GM21529 (cell line): ENCODE data around the gene LGI2.
"Not testable (repeated sequence)": the region's sequence is repeated elsewhere in the genome, so short reads cannot be mapped to it uniquely, and the experiment has no call there.

ENCODE experiments used
- ATAC-seq: cut with Tn5 transposase; IDR thresholded peaks from one replicate; pipeline ENCODE4 v1.9.1; 2021; ENCODE audit not compliant: unreplicated experiment

The LGI2 gene, protein sequence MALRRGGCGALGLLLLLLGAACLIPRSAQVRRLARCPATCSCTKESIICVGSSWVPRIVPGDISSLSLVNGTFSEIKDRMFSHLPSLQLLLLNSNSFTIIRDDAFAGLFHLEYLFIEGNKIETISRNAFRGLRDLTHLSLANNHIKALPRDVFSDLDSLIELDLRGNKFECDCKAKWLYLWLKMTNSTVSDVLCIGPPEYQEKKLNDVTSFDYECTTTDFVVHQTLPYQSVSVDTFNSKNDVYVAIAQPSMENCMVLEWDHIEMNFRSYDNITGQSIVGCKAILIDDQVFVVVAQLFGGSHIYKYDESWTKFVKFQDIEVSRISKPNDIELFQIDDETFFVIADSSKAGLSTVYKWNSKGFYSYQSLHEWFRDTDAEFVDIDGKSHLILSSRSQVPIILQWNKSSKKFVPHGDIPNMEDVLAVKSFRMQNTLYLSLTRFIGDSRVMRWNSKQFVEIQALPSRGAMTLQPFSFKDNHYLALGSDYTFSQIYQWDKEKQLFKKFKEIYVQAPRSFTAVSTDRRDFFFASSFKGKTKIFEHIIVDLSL

DNA sequence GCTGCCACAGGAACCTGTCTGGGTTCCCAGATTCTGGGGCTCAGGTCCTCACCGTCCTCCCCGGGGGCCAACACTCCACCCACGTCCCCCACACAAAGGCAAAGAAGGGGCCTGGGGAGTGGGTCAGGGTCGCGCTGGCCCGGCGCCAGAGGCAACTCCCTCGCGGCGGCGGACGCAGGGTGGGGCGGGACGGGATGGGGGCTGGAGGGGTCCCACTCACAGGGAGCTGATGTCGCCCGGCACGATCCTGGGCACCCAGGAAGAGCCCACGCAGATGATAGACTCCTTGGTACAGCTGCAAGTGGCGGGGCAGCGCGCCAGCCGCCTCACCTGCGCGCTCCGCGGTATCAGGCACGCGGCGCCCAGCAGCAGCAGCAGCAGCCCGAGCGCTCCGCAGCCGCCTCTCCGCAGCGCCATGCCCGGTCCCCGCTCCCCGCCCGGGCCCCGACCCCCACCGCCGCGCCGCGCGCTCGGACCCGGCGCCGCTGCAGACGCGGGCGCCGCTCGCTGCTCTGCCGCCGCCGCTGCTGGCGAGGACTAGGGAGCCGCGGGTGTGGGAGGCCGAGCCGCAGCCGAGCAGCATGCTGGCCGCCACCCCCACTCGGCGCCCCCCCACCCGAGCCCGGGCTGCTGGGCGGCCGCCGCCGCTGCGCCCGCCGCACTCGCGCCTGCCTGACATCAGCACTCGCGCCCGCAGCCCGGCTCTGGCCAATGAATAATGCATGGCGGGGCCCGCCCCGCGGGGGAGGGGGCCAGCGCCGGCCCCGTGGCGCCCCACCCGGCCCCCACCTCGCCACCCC is at the start of gene LGI2:
Gene LGI2 (minus strand): TSS at position 670 of the 800 bp plus-strand sequence. CDS start 253 bp downstream, at position 417.
- no peak for ATAC-seq

DNA sequence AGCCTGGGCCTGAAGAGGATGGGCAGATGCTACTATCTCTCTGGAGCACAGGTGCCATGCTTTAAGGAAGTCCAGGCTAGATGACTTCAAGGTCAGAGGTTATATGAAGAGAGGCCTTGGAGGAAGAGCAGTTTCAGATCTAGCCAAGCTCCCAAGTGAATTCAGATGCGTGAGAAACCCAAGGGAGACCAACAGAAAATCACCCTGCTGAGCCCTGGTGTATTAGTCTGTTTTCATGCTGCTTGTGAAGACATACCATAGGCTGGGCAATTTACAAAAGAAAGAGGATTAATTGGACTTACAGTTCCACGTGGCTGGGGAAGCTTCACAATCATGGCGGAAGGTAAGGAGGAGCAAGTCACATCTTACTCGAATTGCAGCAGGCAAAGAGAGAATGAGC is 47.8 kb upstream of the LGI2 start:
- ATAC-seq = no peak

DNA sequence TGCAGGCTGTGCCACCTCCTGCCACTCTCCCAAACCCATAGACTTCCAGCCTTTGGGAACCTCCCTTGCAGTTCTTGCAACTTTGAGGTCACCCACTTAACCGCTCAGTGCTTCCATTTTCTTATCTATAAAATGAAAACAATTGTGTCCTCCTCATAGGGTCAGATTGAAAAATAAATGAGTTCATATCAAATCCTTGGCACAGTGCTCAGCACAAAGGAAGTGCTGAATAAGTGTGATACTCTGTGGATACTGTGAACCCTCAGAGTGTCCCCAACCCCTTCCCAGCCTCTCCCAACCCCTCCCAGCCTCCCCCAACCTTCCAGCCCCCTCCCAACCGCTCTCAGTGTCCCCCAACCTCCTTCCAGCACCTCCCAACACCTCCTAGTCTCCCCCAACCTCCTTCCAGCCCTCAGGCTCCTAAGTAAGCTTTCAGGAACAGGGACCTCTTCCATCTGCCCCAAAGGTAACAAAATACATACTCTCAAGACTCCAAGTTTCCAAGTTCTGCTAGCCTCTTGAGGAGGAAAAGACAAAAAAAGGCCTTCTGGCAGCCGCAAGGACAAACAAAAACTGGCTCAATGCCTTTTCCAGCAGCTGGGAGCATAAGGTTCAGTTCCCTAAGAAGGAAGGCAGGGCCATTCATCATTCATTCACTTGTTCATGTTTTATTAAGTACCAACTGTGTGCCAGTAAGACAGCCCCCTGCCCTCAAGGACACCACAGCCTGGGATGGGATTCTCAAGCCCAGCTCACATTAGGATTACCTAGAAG is 46.1 kb upstream of the LGI2 start:
- ATAC-seq = no peak

DNA sequence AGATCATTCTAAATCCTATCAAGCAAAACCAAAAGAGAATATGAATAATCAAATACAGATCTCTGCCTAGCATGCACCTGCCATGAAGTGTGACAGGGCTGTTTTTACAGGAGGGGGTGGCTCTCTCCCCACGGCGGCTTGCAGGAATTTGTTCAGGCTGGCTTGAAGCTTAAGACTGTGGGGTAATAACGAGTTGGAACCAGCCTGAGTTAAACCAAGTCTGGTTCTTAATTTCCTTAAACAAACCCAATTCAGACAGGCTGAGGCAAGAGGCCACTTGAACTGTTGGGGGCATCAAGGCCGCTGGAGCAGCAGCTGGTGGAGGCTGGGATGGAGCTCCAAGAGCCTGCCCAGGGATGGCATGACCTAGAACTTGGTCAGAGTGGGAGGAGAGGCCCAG is 45.1 kb upstream of the LGI2 start:
- ATAC-seq = no peak

DNA sequence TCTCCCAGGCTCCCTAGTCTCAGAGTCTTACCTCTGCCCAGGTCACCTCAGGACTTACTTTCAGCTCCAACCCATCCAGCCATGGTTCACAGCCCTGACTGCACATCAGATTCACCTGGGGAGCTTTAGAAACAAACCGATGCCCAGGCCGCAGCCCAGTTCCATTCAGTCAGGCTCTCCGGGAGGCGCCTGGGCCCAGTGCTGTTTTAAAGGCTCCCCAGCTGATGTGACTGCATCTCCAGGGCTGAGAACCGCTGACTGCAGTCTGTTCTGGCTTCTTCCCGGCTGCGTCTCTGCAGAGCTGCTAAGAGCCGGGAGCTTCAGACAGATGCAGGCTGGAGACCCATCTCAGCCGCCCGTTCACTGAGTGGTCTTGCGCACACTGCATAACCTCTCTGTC is 44.4 kb upstream of the LGI2 start:
- no peak for ATAC-seq

DNA sequence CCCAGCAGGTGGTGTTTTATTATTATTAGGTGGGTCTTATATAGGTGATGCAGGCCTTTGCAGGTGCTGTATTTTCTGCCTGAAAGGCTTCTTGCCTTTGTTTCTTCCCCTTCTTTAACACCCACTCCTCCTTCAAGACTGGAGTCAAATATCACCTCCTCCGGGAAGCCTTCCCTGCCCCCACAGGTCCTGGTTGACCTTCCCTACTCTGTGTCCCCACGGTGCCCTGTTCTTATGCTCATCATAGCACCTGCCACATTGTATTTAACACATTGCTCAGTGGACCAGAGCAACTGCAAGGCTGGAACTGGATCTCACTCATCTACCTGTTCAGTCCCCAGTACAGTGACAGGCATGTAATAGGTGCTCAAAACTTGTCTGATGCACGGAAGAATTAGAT is 39.8 kb upstream of the LGI2 start:
- no peak for ATAC-seq

DNA sequence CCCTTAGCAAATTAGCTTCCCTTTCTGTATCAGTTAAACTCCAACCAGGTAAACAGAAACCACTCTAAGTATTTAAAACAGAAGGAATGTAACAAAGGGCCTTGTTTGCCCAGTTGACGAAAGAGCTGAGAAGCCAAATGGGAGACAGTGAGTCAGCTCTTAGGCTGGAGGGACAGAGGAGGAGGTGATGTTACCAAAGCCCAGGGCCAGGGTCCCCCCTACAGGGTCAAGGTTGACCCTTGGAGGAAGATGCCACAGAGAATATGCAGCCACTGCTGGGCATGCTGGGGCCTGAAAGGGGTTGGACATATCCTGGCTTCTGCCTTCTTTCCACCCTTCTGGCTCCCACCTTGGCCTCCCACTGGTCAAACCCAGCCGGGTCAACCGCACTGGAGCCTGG is 38.3 kb upstream of the LGI2 start:
- no peak for ATAC-seq

DNA sequence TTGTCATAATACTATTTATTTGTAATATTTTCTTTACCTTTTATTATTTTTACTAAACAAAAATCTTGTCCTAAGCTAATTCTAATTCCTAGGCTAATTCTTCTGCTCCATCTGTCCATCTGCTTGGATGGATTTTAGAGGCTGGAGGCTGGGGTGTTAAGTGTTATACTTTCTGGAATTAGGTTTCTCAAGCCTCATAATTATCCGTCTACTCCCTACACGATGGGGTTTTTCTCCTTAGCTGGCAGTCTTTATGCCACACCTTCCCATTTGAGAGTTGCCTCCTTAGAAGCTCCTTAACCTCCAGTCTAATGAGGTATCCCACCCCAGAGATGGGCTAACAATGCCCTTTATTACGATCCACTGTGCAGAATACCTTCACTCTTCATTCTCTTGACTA is 37.6 kb upstream of the LGI2 start:
- ATAC-seq = no peak

DNA sequence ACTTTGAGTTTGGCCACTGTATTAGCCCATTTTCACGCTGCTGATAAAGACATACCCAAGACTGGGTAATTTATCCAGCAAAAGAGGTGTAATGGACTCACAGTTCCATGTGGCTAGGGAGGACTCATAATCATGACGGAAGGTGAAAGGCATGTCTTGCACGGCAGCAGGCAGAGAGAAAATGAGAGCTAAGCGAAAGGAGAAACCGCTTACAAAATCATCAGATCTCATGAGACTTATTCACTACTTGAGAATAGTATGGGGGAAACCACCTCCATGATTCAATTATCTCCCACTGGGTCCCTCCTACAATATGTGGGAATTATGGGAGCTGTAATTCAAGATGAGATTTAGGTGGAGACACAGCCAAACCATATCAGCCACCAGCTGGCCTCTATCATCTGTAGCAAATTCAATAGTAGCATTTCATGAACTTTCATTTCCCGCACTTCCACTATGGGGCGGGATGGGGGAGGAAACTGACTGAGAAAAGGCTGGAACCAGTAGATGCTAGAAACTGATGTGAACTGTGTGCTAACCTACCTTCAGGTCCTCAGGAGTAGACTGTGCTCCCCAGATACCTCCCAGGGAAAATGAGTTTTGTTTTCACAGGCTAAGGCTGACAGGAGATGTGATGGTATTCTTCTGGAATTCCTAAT is 35.3 kb upstream of the LGI2 start:
- no peak for ATAC-seq

DNA sequence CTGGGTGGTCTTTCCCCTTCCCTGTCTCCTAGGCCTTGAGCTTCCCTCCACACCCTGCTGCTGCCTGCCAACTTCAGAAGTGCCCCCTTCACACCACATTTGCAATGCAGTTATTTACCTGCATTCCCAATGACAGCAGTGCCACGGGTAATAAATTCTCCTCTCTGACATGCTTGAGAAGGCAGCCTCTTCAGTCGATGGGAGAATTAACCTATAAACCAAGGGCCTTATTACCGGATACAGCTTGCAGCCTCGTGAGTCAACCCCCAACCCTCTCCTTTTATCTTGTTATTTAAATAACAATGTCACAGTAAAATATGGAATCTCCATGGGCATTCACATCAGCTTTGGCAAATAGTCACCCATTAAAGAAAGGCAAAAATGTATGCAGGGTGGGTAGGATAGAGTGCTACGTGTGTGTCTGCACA is 34.7 kb upstream of the LGI2 start:
- ATAC-seq = no peak

DNA sequence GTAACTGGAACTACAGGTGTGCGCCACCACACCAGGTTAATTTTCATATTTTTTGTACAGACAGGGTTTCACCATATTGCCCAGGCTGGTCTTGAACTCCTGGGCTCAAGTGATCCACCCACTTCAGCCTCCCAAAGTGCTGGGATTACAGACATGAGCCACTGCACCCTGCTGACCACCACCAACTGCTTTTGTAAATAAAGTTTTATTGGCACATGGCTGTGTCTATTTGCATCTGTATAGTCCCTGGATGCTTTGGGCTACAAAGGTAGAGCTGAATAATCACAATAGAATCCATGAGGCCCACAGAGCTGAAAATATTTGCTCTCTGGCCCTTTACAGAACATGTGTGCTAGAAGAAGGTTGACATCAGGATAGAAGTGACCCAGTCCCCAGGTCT is 33.7 kb upstream of the LGI2 start:
- not testable (repeated sequence) for ATAC-seq

DNA sequence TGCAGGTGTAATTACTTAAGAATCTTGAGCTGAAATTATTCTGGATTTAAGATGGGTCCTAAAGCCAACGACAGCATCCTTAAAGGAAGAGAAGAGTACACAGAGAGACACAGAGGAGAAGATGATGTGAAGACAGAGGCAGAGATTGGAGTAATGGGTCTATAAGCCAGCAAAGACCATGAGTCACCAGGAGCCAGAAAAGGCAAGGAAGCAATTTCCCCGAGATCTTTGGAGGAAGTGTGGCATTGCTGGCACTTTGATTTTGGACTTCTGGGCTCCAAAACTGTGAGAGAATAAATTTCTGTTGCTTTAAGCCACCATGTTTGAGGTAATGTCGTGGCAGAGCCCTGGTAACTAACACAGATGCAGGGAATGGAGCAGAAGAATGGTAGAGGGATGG is 32.4 kb upstream of the LGI2 start:
- ATAC-seq = no peak

DNA sequence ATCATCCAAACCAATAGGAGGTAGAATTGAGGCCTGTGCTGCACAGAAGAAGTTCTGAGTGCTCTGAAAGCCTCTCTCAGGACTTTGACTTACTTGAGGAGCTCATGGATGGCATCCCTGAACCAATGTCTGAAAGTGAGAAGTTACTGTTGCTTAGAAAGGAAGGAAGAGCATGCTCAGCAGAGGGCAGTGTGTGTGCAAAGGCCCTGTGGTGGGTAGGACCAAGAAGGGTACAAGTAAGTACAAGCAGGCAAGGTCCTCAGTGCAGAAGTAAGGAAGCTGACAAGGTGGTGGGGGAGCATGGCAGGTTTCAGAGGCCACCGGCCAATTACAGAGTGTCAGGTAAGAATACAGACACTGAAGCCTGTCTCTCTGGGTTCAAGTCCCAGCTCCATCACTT is 31.4 kb upstream of the LGI2 start:
- ATAC-seq = no peak

DNA sequence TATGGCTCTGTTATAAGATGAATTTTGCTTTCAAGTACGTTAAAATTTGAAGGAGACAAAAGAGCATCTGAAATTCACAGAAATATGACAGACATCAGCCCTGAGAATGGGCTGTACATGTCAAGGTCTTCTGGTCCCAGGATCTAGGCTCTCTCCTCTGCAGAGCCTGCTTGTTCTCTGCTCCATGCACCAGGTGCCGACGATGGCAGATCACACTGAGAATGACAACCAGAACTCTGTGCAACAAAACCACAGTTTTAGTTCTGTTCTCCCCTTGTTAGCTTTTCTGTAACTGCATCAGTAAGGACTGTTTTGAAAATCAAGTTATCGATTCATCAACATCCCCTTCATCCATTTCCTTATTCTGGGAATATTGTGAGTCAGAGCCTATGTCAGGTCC is 30.9 kb upstream of the LGI2 start:
- no peak for ATAC-seq

DNA sequence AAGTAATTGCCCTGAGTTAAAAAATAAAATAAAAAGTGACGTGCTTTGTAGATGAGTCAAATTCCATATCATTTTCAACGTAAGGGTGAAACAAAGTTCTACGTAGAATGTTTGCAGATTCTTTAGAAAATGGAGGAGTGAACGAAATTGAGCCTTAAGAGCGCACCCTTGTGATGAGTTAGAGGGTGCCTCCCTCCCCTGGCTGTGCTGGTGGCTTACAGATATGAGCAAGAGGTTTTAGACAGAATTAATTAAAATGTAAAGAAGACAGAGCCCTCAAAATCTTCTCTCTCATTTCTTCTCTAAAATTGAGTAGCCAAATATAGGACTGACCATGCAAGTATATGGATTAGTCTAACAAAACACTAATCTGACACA is 30.2 kb upstream of the LGI2 start:
- ATAC-seq = no peak

DNA sequence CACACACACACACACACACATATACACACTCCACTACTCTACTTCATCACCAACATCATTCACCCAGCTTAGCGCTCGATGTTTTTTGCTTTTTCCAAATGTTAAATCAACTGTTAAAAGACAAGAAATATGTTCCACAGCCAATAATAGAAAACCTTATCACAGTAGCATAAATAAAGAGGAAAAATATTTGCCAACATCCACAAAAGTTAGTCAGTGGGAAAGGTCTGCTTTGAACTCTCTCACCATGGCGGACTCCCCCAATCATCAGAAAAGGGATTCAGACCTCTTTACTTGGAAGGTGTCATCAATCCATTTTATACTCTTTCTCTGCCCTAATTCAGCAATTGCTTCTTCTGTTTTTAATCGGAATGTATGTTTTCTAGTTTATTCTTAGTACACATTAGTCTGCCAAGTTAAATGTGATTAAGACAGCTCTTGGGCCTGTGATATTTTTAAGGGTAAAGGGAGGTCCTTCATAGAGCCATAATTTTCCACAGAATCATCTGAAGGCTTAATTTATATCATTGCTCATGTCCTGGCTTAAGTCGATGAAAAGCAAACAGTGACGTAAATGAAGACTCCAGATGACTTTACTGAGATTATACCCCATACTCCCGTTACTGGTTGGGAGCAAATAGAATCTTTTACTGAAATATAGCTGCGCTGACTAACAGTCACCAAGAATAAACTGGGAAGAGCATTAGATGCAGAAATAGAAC is 29.7 kb upstream of the LGI2 start:
- ATAC-seq = no peak

DNA sequence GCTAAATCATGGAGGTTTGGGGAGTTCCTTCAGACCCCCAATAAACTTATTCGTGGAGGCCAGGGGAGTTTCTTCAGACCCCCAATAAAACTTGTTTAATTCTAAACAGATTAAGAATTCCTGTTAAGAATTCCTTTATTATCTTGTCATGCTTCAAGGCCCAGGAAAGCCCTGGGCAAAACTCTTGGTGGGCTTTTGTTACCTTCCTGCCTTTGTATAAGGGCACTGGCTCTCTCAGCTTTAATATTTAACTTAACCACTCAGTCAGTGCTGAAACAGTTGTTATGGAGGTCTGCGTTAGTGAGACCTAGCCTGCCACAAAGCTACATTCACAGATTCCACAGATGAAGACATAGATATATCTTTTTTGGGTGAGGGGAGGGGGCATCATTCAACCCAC is 29.0 kb upstream of the LGI2 start:
- ATAC-seq = no peak

DNA sequence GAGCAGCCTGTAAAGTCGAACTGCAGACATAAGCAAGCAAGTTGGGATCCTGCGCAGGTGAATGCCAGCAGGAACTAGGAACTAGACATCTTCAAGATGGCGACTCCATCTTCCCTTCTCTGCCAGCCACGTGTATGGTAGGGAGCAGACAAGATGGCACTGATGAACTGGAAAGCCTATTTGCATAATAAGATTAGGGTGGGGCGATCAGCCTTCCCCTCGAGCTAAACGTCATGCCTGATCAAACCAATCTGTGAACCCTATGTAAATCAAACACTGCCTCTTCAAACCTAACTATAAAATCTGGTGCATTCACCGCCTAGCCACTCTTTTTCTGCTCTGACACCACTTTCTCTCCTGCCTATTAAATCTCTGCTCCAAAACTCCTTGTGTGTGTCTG is 28.1 kb upstream of the LGI2 start:
- no peak for ATAC-seq

DNA sequence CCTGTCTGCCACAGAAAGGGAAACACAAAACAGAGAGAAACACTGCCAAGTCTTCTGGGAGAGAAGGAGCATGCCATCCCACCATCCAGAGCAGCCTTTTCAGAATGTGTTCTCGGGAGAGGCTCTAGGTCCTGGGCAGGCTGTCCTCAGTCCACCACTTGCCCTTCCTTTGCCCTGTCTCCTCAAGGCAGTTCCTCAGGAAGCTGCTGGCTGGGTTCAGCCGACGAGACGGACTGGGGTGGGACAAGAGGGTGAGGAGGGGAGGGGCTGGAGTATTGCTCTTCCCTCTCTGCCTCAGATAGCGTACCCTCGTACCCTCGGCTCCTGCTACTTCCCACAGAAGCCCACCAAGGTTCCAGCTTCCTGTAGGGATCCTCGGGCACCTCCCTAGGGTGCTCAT is 26.6 kb upstream of the LGI2 start:
- no peak for ATAC-seq

DNA sequence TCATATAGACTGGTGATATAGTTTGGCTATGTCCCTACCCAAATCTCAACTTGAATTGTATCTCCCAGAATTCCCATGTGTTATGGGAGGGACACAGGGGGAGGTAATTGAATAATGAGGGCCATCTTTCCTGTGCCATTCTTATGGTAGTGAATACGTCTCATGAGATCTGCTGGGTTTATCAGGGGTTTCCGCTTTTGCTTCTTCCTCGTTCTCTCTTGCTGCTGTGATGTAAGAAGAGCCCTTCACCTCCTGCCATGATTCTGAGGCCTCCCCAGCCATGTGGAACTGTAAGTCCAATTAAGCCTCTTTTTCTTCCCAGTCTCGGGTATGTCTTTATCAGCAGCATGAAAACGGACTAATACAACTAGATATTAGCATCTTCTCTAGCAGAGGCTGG is 21.3 kb upstream of the LGI2 start:
- ATAC-seq = not testable (repeated sequence)
